Esophagus muscularis mucosa (tissue), 4 donors: ENCODE measurements around the gene CCDC148.

Experiments
- EP300 ChIP-seq: sonication (generic); formaldehyde crosslinking; IDR thresholded peaks from one replicate; pipeline ENCODE4 v1.6.1; 2017; ENCODE audit warnings: antibody characterized with exemption
- POLR2A ChIP-seq: fragments of 450-650 bp; IDR thresholded peaks from one replicate; pipeline ENCODE4 v1.6.1; 2017; ENCODE audit warnings: antibody characterized with exemption, moderate library complexity, mild to moderate bottlenecking, low read depth
- POLR2AphosphoS5 ChIP-seq, 2 donors: sonication (generic); formaldehyde crosslinking; IDR thresholded peaks; one replicate each; pipeline ENCODE4 v1.6.1; 2017; ENCODE audit warnings: antibody characterized with exemption in 2 of 2
- TF ChIP-seq, protein P1 (sequence below), 3 experiments: fragments of 200-600 bp in 2 of 3; fragments of 450-650 bp in 1 of 3; sonication (generic) in 2 of 3; IDR thresholded peaks; one replicate each; pipeline ENCODE4 v1.5.1; 2017 to 2019; ENCODE audit warnings: antibody characterized with exemption in 3 of 3, mild to moderate bottlenecking in 2 of 3, moderate library complexity in 1 of 3

DNA sequence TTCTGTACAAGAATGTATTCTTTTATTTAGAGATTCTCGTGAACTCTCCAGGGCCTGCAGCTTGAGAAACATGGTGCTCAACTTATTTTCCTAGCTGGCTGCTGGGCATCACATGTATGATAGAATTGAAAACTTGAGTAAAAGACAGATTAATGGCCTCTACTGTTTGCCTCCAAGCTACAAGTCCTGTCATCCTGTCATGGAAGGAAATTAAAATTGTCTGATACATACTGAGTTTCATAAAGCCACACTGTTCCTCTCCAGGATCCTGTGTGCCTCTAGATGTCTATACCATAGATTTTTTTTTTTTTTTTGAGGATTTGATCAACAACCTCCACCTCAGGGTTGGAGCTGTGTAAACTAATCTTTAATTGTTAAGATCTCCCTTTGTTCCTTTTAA, 316.4 kb downstream of the CCDC148 start:
- TF ChIP-seq POLR2A = no peak
- TF ChIP-seq, protein P1, sequence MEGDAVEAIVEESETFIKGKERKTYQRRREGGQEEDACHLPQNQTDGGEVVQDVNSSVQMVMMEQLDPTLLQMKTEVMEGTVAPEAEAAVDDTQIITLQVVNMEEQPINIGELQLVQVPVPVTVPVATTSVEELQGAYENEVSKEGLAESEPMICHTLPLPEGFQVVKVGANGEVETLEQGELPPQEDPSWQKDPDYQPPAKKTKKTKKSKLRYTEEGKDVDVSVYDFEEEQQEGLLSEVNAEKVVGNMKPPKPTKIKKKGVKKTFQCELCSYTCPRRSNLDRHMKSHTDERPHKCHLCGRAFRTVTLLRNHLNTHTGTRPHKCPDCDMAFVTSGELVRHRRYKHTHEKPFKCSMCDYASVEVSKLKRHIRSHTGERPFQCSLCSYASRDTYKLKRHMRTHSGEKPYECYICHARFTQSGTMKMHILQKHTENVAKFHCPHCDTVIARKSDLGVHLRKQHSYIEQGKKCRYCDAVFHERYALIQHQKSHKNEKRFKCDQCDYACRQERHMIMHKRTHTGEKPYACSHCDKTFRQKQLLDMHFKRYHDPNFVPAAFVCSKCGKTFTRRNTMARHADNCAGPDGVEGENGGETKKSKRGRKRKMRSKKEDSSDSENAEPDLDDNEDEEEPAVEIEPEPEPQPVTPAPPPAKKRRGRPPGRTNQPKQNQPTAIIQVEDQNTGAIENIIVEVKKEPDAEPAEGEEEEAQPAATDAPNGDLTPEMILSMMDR (IDR thresholded peaks at IDR 0.05) = no peak
- TF ChIP-seq EP300 = no peak
- no peak for TF ChIP-seq POLR2AphosphoS5 (IDR thresholded peaks at IDR 0.05)
